Hypothalamus (tissue), 51 donors: ENCODE measurements around the gene GLG1.
"Not testable (repeated sequence)": the region's sequence is repeated elsewhere in the genome, so short reads cannot be mapped to it uniquely, and the experiment has no call there.

Experiments used
- DNase-seq, 51 donors: peaks; one replicate each; lab custom pipeline; 2025; lab: John Stamatoyannopoulos, UW

Gene GLG1

DNA sequence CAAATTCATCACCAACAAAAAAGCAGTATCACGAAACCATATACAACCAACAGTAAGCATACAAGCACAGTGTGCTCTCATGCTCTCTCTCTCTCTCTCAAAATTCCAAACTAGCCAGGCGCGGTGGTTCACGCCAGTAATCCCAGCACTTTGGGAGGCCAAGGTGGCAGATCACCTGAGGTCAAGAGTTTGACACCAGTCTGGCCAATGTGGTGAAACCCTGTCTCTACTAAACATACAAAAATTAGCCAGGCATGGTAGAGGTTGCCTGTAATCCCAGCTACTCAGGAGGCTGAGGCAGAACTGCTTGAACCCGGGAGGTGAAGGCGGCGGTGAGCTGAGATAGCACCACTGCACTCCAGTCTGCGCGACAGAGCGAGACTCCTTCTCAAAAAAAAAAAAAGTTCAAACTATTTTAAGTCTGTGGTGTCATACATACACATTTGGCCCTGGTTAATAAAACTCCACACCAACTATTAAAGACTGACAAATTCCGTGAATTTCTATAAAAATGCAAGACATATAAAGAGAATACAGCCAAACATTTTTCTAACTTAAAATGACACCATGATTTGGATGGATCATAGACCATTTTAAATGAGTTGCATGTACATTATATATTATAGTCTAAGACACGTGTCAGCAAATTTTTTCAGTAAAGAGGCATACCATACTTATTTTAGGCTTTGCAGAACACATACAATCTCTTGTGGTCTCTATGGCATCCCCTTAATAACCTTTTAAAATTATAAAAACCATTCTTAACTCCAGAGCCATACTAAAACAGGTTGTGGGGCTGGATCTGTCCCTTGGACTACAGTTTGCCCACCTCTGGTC is 30.9 kb downstream of the GLG1 start:
- DNase-seq: no peak

DNA sequence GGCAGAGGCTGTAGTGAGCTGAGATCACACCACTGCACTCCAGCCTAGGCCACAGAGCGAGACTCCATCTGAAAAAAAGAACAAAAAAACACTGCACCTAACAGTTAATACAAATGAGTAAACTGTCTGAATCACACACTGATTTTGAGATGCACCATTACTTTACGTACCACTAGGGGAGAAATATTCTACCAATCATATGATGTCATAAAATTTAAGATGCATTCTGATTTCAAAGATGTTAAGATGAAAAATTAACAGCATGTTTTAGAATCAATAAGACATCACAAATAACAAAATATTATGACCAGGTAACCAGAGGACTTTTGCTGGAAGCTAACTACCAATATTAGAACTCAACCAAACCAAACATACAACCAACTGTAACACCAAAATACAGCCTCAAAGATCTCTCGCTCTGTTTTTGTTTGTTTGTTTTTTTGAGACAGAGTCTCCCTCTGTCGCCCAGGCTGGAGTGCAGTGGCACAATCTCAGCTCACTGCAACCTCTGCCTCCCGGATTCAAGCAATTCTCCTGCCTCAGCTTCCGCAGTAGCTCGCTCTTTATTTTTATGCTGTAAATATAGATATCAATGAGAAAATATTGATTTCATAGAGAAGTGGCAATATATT is 31.6 kb downstream of the GLG1 start:
- DNase-seq: peak in 3 of 51 donors; percentile 9 to 13 (median 9)

- no peak for DNase-seq
Observed at GRCh38 chr16:74574146-74574545, 32.8 kb downstream of the GLG1 start.

DNA sequence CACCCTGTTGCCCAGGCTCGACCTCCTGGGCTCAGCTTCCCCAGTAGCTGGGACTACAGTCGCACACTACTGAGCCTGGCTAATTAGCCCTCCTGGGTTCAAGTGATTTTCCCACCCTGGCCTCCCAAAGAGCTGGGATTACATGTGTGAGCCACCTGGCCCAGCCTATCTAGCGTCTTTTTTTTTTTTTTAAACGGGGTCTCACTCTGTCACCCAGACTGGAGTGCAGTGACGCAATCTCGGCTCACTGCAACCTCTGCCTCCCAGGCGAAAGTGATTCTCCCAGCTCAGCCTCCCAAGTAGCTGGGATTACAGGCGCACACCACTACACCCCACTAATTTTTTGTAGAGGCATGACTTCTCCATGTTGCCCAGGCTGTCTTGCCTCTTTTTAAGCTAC is 33.3 kb downstream of the GLG1 start:
- no peak for DNase-seq

DNA sequence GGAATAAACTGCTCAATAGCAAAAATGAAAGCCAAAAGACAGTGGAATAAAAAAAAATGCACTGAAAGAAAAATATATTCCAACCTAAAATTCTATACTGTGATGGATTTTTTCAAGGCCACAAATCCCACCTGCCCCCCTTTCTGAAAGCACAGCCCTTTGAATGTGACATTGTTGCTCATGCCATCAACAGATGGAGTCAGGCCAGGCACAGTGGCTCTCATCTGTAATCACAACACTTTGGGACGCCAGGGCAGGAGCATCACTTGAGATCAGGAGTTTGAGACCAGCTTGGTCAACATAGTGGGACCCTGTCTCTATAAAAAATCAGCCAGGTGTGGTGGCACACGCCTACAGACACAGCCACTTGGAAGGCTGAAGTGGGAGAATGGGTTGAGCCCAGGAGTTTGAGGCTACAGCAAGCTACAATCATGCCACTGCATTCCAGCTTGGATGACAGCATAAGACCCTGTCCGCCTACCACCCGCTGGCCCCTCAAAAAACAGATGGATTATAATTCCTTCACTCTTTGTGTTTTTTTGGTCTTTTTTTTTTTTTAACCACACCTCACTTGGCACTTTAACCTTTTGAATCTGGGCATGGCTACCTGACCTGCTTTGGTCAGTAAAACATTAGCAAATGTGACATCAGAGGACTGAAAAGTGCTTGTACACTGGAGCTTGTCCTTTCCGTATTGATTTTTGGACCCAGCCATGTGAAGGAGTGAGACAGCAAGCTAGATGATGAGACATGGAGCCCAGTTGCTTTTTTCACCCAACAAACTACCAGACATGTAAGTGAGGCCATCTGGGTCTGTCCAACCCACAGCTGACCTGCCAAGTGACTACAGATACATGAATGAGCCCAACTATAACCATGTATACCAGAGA is 36.3 kb downstream of the GLG1 start:
- DNase-seq: peak in 12 of 51 donors; percentile 2 to 29 (median 10)

DNA sequence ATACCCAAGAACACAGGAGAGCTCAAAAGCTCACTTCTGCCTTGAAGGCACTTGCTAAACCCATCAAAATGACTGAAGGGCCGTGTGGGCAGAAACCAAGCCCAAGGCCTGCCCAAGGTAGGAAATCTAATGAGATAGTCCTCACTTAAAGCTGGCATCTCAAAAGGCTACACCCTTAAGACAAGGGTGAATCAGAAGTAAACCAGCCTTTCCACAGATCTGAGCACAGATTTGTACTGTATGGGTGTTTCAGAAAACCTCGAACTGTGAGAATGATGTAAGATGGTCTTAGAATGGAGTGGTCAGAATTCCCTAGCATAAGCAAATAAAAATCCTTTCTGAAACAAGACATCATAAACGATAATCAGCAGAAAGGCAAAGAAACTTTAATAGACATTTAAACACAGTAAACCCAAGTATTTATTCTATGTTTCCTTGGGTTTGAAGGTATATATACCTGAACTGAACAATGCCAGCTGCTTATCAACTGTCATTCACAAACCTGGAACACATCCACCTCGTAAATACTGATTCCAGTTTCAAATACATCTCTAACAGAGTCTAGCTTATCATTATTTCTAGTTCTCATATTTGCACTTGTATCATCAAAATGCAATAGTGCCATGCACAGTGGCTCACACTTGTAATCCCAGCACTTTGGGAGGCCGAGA is 37.8 kb downstream of the GLG1 start:
- DNase-seq: no peak

- no peak for DNase-seq
Observed at GRCh38 chr16:74567901-74568300, 39.0 kb downstream of the GLG1 start.

DNA sequence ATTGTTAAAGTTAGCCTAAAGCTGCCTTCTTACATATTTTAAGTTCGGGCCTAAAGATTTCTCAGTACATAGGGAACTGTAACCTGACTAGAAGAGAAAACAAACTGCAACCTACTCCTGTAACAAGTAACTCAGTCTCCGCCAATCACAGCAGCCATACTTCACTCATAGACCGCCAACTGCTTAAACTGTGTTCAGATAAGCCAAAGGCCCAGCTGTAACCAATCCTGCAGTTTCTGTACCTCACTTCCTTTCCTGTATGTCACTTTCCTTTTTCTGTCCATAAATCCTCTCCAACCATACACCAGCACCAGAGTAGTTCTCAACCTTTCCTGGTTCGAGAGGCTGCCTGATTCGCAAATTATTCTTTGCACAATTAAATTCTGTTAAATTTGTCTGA is 41.5 kb downstream of the GLG1 start:
- no peak for DNase-seq

DNA sequence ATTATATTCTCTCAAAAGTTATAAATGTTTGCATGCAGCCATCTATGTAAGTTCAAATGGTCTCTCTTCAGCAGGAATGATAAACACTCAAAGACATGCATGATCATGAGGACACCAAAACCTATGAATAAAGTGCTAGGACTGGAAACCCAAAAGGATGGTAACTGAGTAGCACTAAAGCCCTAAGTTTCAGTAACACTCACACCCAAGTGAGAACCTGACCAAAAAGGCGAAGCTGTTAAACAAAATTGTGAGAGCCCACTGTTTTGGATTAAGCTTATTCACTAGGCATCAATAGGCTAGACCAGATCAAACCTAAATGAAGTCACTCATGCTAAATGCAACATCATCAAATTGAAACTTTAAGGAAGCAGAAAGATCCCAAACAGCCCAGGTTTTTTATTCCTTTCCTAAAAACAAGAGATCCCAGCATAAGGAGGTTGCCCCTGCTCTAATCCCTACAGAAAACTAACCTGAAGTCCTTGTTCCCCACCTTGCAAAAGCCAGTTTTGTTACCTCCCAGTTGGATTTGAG is 42.4 kb downstream of the GLG1 start:
- DNase-seq: no peak

GRCh38 chr16:74563828-74564263 is 43.1 kb downstream of the GLG1 start:
- no peak for DNase-seq

GRCh38 chr16:74562117-74562516 is 44.8 kb downstream of the GLG1 start:
- DNase-seq: no peak

GRCh38 chr16:74561626-74562025 is 45.3 kb downstream of the GLG1 start:
- DNase-seq: no peak

- DNase-seq: peak in 4 of 51 donors; percentile 5 to 27 (median 10)
Observed at GRCh38 chr16:74560912-74561311, 46.0 kb downstream of the GLG1 start.

- no peak for DNase-seq
Observed at GRCh38 chr16:74558873-74559272, 48.0 kb downstream of the GLG1 start.

- no peak for DNase-seq
Observed at GRCh38 chr16:74557275-74557674, 49.6 kb downstream of the GLG1 start.

DNA sequence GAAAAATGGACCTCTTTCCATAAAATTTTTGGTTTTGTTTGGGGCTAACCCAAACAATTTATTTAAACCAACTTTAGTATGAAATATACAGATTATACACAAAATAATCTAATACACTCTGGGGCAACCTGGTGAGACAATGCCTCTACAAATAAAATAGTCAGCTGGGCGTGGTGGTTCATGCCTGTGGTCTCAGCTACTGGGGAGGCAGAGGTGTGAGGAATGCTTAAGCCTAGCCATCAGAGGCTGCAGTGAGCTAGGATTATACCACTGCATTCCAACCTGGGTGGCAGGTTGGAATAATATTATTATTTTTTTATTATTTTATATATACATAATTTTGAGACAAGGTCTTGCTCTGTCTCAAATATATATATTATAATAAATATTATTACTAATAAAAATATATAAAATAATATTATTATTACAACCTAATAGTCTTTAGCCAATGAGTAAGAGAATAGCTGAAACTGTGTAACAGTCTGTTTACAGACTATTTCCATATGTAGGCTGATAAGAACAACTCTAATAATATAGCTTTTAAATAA is 50.5 kb downstream of the GLG1 start:
- DNase-seq: no peak

GRCh38 chr16:74552357-74552756 is 54.6 kb downstream of the GLG1 start:
- not testable (repeated sequence) for DNase-seq

GRCh38 chr16:74550227-74551019 is 56.5 kb downstream of the GLG1 start:
- DNase-seq: not testable (repeated sequence)

DNA sequence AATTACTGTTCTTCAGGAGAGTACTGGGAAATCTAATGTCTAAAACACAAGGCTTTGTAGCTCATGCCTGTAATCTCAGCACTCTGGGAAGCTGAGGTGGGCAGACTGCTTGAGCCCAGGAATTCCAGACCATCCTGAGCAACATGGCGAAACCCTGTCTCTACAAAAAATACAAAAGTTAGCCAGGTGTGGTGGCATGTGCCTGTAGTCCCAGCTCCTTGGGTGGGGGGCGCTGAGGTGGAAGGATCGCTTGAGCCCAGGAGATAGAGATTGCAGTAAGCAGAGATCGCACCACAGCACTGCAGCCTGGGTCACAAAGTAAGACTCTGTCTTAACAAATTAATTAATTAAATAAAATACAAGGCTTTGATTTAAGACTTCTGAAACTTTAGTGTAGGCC is 60.8 kb downstream of the GLG1 start:
- not testable (repeated sequence) for DNase-seq
